ENCODE results near the gene OSBPL3. TPM values are rescaled to one million over a fixed set of nuclear protein-coding genes. Genes with fewer than 3 reads are reported as not detected.

Gene OSBPL3
- total RNA-seq, 6 experiments from 2014 or later: 49.7 to 68.8 (median 63.2) TPM

DNA sequence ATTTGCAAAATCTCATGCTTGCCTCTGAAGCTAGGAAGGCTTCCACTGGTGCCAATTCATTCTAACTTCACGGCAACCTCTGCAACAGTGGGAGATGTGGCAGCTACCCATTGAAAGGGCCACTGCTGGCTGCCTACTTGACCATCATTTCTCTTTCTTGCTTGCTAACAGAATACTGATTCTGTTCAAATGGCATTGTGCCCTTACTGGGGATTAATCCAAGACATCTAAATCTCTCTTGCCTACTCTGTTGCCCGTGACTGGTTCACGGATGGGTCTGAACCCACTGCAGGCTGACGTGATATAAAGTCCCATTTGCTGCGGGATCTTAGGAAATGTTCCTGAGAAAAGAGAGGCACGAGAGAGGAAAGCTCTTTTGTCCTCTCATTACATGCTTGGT lies 171.5 kb downstream of the OSBPL3 start:
- Mint-ChIP-seq H3K4me3 (no peak overlapping the region), H3K27me3 (ENCODE audit: insufficient read depth) (peaks cover 4% of the 10 kb centered on the region; the same call in 1 of the 2 replicates), H3K36me3 (ENCODE audit: low read depth) (peaks cover 29% of the 10 kb centered on the region), H3K27ac (no peak overlapping the region), H3K4me1 (ENCODE audit: low read depth) (no peaks in the 10 kb centered on the region), H3K9me3 (no peaks in the 10 kb centered on the region)
- TF ChIP-seq, protein P1, sequence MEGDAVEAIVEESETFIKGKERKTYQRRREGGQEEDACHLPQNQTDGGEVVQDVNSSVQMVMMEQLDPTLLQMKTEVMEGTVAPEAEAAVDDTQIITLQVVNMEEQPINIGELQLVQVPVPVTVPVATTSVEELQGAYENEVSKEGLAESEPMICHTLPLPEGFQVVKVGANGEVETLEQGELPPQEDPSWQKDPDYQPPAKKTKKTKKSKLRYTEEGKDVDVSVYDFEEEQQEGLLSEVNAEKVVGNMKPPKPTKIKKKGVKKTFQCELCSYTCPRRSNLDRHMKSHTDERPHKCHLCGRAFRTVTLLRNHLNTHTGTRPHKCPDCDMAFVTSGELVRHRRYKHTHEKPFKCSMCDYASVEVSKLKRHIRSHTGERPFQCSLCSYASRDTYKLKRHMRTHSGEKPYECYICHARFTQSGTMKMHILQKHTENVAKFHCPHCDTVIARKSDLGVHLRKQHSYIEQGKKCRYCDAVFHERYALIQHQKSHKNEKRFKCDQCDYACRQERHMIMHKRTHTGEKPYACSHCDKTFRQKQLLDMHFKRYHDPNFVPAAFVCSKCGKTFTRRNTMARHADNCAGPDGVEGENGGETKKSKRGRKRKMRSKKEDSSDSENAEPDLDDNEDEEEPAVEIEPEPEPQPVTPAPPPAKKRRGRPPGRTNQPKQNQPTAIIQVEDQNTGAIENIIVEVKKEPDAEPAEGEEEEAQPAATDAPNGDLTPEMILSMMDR (IDR thresholded peaks at IDR 0.05): no peak
- DNase-seq: no peak

DNA sequence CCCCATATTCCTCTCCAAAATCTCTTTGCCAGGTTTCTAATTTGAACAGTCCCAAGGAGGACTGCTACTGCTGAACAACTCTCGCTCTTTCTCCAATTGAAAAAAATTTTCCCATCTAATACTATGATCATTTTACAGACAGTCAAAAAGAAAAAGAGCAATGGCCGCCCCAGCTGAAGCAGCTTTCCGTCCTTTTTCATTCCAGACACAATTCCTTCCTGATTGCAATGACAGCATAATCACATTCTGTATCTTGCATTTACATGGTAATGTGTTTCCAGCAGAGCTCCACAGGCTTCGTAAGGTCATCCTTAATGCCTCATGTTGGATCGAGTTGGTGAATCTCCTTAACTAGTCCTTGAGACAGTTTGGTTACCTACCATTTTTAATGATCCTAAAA lies 177.7 kb downstream of the OSBPL3 start:
- TF ChIP-seq, protein P1 (IDR thresholded peaks at IDR 0.05): no peak
- no peaks in the 10 kb centered on the region for H3K9me3 Mint-ChIP-seq
- no peaks in the 10 kb centered on the region for H3K27me3 Mint-ChIP-seq (ENCODE audit: insufficient read depth)
- peaks cover 19% of the 10 kb centered on the region for H3K4me1 Mint-ChIP-seq (ENCODE audit: low read depth)
- peak overlapping the region; percentile 51 for H3K27ac Mint-ChIP-seq
- DNase-seq: no peak
- peaks cover 26% of the 10 kb centered on the region for H3K36me3 Mint-ChIP-seq (ENCODE audit: low read depth)
- H3K4me3 Mint-ChIP-seq: no peak overlapping the region

GRCh38 chr7:24801883-24802282 lies 178.1 kb downstream of the OSBPL3 start:
- DNase-seq: peak; percentile 10
- no peak overlapping the region for H3K4me3 Mint-ChIP-seq
- H3K27ac Mint-ChIP-seq: peak overlapping the region; percentile 51
- no peaks in the 10 kb centered on the region for H3K9me3 Mint-ChIP-seq
- peaks cover 31% of the 10 kb centered on the region for H3K36me3 Mint-ChIP-seq (ENCODE audit: low read depth)
- H3K4me1 Mint-ChIP-seq (ENCODE audit: low read depth): peaks cover 19% of the 10 kb centered on the region
- no peaks in the 10 kb centered on the region for H3K27me3 Mint-ChIP-seq (ENCODE audit: insufficient read depth)
- TF ChIP-seq, protein P1 (IDR thresholded peaks at IDR 0.05): no peak

DNA sequence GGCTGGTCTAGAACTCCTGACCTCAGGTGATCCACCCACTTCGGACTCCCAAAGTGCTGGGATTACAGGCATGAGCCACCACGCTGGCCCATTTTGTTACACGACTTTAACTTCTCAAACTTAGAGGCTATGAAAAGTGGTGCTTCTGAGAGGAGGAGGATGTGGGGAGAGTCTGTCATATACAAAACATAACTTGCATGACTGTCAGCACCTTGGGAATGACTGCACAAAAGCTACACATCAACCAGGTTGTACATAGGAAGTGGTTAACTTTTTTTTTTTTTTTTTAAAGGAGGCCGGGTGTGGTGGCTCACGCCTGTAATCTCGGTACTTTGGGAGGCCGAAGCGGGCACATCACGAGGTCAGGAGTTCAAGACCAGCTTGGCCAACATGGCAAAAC lies 179.3 kb downstream of the OSBPL3 start:
- Mint-ChIP-seq H3K36me3 (ENCODE audit: low read depth) (peaks cover 41% of the 10 kb centered on the region), H3K27ac (no peak overlapping the region), H3K27me3 (ENCODE audit: insufficient read depth) (no peaks in the 10 kb centered on the region), H3K4me1 (ENCODE audit: low read depth) (peaks cover 19% of the 10 kb centered on the region), H3K4me3 (no peak overlapping the region), H3K9me3 (no peaks in the 10 kb centered on the region)
- DNase-seq: no peak
- TF ChIP-seq, protein P1 (IDR thresholded peaks at IDR 0.05): no peak

DNA sequence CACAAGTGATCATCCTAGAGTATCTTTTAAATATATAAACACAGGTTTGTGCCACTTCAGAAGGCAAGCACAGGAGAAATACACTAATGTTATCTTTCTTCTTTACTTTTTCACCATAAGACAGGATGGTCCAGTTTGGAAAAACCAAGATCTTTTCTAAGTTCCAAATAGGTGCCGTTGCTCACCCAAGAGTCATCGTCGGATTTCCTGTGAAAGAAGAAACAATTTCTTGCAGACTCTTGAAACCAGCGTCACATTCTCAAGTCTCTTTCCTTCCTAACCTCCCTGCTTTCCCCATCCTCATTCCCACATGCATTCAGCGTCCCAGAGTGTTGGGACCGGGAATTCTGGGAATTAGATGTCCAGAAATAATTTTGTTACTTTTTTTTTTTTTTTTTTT lies 179.9 kb downstream of the OSBPL3 start:
- no peak overlapping the region for H3K27ac Mint-ChIP-seq
- DNase-seq: no peak
- no peaks in the 10 kb centered on the region for H3K9me3 Mint-ChIP-seq
- peaks cover 19% of the 10 kb centered on the region for H3K4me1 Mint-ChIP-seq (ENCODE audit: low read depth)
- peaks cover 45% of the 10 kb centered on the region for H3K36me3 Mint-ChIP-seq (ENCODE audit: low read depth)
- no peaks in the 10 kb centered on the region for H3K27me3 Mint-ChIP-seq (ENCODE audit: insufficient read depth)
- H3K4me3 Mint-ChIP-seq: no peak overlapping the region
- TF ChIP-seq, protein P1 (IDR thresholded peaks at IDR 0.05): no peak

DNA sequence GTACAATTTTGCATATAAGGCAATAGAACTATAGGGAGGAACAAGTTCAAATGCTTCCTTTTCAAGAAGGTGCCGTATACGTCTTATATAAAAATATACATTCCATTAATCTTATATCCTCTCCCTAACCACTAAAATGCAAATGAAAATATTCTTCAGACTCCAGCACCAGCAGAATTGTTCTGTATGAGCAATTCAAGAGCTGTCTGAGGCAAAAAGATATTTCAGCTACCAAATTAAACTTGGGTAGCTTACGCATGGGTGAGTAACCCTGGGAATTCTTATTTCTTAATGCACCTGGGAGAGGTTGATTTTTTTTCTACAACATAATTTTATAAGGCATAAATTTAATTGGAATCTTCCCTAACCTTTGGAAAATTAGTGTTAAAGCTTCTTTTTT lies 180.5 kb downstream of the OSBPL3 start:
- Mint-ChIP-seq H3K4me3 (no peak overlapping the region), H3K27me3 (ENCODE audit: insufficient read depth) (no peaks in the 10 kb centered on the region), H3K27ac (no peak overlapping the region), H3K36me3 (ENCODE audit: low read depth) (peaks cover 42% of the 10 kb centered on the region), H3K9me3 (no peaks in the 10 kb centered on the region), H3K4me1 (ENCODE audit: low read depth) (peaks cover 21% of the 10 kb centered on the region)
- DNase-seq: no peak
- TF ChIP-seq, protein P1 (IDR thresholded peaks at IDR 0.05): no peak
